A549 (cell line): ENCODE measurements around the gene RYR1. TPM values are rescaled to one million over a fixed set of nuclear protein-coding genes. Genes with fewer than 3 reads are reported as not detected.

ENCODE experiments used
- ATAC-seq, 2 experiments: fragments of 200-7000 bp in 1 of 2; fragments of >200 bp in 1 of 2; cut with Nextera tagmentation in 1 of 2; cut with Tn5 transposase in 1 of 2; 3 replicates each; pipeline versions ENCODE4 v1.8.0 to v1.9.1; 2018 to 2020; ENCODE audit warnings: mild to moderate bottlenecking in 1 of 2, moderate library complexity in 1 of 2
- CTCF ChIA-PET: fragments of 300-600 bp; sonication (Branson Sonifier 250); formaldehyde crosslinking; extraction: SDS; loops from one replicate; lab custom pipeline; 2021; ENCODE audit warnings: antibody characterized with exemption, inconsistent platforms; lab: Yijun Ruan, JAX
- POLR2A ChIA-PET: fragments of 350-600 bp; formaldehyde crosslinking; extraction: SDS; loops from one replicate; lab custom pipeline; 2021; ENCODE audit warnings: antibody characterized with exemption, inconsistent platforms; lab: Yijun Ruan, JAX
- DNase-seq, 2 experiments: peaks; one replicate each; pipeline versions ENCODE4 v3.0.0 to v3.0.0-alpha.2; 2011 to 2016; ENCODE audit warnings: low read depth in 1 of 2, low spot score in 1 of 2
- FAIRE-seq: peaks from 2 replicates; lab custom pipeline; 2011; peaks lifted over from hg19 to GRCh38; lab: Jason Lieb, UNC
- H3K27ac ChIP-seq, 2 experiments: fragments of >200 bp; sonication (Bioruptor Twin); formaldehyde crosslinking; 3 replicates each; pipeline ENCODE4 v1.5.1; 2016 to 2017
- H3K4me1 ChIP-seq: fragments of >200 bp; sonication (Bioruptor Twin); formaldehyde crosslinking; 3 replicates; pipeline ENCODE4 v1.6.1; 2016
- H3K4me2 ChIP-seq: fragments of >200 bp; sonication (Bioruptor Twin); formaldehyde crosslinking; 3 replicates; pipeline ENCODE4 v1.6.1; 2016
- H3K4me3 ChIP-seq: fragments of >200 bp; sonication (Bioruptor Twin); formaldehyde crosslinking; 3 replicates; pipeline ENCODE4 v1.5.1; 2016
- H3K9me3 ChIP-seq: fragments of >200 bp; sonication (Bioruptor Twin); formaldehyde crosslinking; 3 replicates; pipeline ENCODE4 v1.6.1; 2016
- BCL3 ChIP-seq: fragments of >200 bp; sonication (Bioruptor Twin); formaldehyde crosslinking; IDR thresholded peaks from 3 replicates; pipeline ENCODE4 v1.6.1; 2016
- CBX8 ChIP-seq: fragments of 200-600 bp; sonication (generic); IDR thresholded peaks from 2 replicates; pipeline ENCODE4 v1.6.1; 2016
- CEBPB ChIP-seq, 2 experiments: fragments of >200 bp in 1 of 2; sonication (Bioruptor Twin) in 1 of 2; formaldehyde crosslinking in 1 of 2; IDR thresholded peaks; 2 replicates each; pipeline ENCODE4 v1.6.1; 2012 to 2016
- ELK1 ChIP-seq: fragments of 150-350 bp; IDR thresholded peaks from 2 replicates; pipeline ENCODE4 v1.6.1; 2014; ENCODE audit warnings: low read depth, mild to moderate bottlenecking, low read length
- HDAC2 ChIP-seq: fragments of 200-600 bp; sonication (generic); IDR thresholded peaks from 2 replicates; pipeline ENCODE4 v1.6.1; 2016
- HMGXB4 ChIP-seq: fragments of 250-450 bp; sonication (Bioruptor Pico); IDR thresholded peaks from 2 replicates; pipeline ENCODE4 v1.5.0; 2021; ENCODE audit warnings: mild to moderate bottlenecking, moderate library complexity, borderline replicate concordance
- MAZ ChIP-seq: fragments of 150-350 bp; IDR thresholded peaks from 2 replicates; pipeline ENCODE4 v1.6.1; 2014; ENCODE audit warnings: antibody characterized with exemption, low read depth, low read length, borderline replicate concordance
- PBX3 ChIP-seq: IDR thresholded peaks from 2 replicates; pipeline ENCODE4 v1.6.1; 2012
- POLR2A ChIP-seq: IDR thresholded peaks from 2 replicates; pipeline ENCODE4 v1.6.1; 2012; ENCODE audit warnings: mild to moderate bottlenecking, low read length
- REST ChIP-seq: fragments of 200-600 bp; sonication (generic); IDR thresholded peaks from 2 replicates; pipeline ENCODE4 v1.6.1; 2016; ENCODE audit warnings: antibody characterized with exemption, mild to moderate bottlenecking, moderate library complexity
- SMC3 ChIP-seq: fragments of >200 bp; sonication (Bioruptor Twin); formaldehyde crosslinking; IDR thresholded peaks from 3 replicates; pipeline ENCODE4 v1.6.1; 2018; ENCODE audit warnings: inconsistent platforms
- TP53 ChIP-seq: fragments of 250-450 bp; sonication (Bioruptor Pico); IDR thresholded peaks from 2 replicates; pipeline ENCODE4 v1.5.0; 2021; ENCODE audit warnings: mild to moderate bottlenecking, moderate library complexity
- ZC3H11A ChIP-seq: fragments of 450-650 bp; IDR thresholded peaks from 2 replicates; pipeline ENCODE4 v1.6.1; 2014; ENCODE audit warnings: antibody characterized with exemption, mild to moderate bottlenecking
- ZFP36 ChIP-seq: fragments of 450-650 bp; IDR thresholded peaks from 2 replicates; pipeline ENCODE4 v1.6.1; 2014; ENCODE audit warnings: borderline replicate concordance; ENCODE audit not compliant: partially characterized antibody
- WGBS: methylation state at CpG from one replicate; pipeline ENCODE4 v1.1.6; 2017; ENCODE audit errors: missing lambda C conversion rate; 5-methylcytosine and 5-hydroxymethylcytosine counted together
- polyA plus RNA-seq, 4 experiments: library from polyadenylated mRNA; depleted of rRNA in 3 of 4; stranded (reverse); fragments of >200 nt; fragmentation: RNase III in 1 of 4; extraction: RNeasy Plus Mini Kit Qiagen cat#74134 plus additional on column Dnase treatment in 1 of 4; gene quantifications; 2 replicates in 3 of 4; 3 replicates in 1 of 4; pipeline ENCODE4 v1.2.3, GENCODE V29; 2011 to 2017

RYR1 gene
- polyA plus RNA-seq, 2 of the 4 experiments (the other 2 are of a cell fraction) = 1.4 to 3.1 TPM

- no peaks in the 10 kb centered on the region for H3K4me1 ChIP-seq
- TF ChIP-seq ZC3H11A (no peak), CBX8 (no peak), ZFP36 (peak; percentile 56), POLR2A (no peak), CEBPB (IDR thresholded peaks at IDR 0.05) (no peak)
- TF ChIP-seq, all 56 proteins: peak for 1
- POLR2A ChIA-PET = no interaction called here
- no peak for FAIRE-seq
- H3K4me2 ChIP-seq = no peak overlapping the region
- no peak overlapping the region for H3K27ac ChIP-seq
- ATAC-seq = no peak
- H3K4me3 ChIP-seq = no peak overlapping the region
- WGBS = 86% methylated on average over 30 of the region's 30 CpGs
- DNase-seq = no peak
- H3K9me3 ChIP-seq = peaks cover under 1% of the 10 kb centered on the region; the same call in 2 of the 3 replicates
- CTCF ChIA-PET = interaction anchor here (0.6 to 6.6 kb wide), 14 partner anchors 9 to 433 kb away, joined by 3 to 57 read pairs (median 4); partner anchors contain the start of genes FAM98C, MRPS12 and SARS2
Observed at GRCh38 chr19:38496603-38497487, 63.4 kb downstream of the RYR1 start.

- POLR2A ChIA-PET = no interaction called here
- ATAC-seq = no peak
- Histone ChIP-seq H3K27ac (no peak overlapping the region), H3K4me2 (no peak overlapping the region), H3K4me1 (no peaks in the 10 kb centered on the region), H3K9me3 (no peaks in the 10 kb centered on the region), H3K4me3 (no peak overlapping the region)
- WGBS = 63% methylated on average over 4 of the region's 4 CpGs
- peak; percentile 83 for FAIRE-seq
- TF ChIP-seq REST (no peak), HMGXB4 (no peak), ELK1 (no peak), MAZ (no peak), SMC3 (no peak), BCL3 (no peak), PBX3 (no peak), TP53 (no peak), HDAC2 (no peak)
- CTCF ChIA-PET = interaction anchor here (0.6 to 6.6 kb wide), 5 partner anchors 8 to 95 kb away, joined by 3 to 57 read pairs (median 4); partner anchors contain the start of gene FAM98C
- DNase-seq = no peak
Observed at GRCh38 chr19:38497907-38498306, 64.4 kb downstream of the RYR1 start.
